H1 (cell line): ENCODE data around the gene SLC6A17. TPM values are rescaled to one million over a fixed set of nuclear protein-coding genes. Genes with fewer than 3 reads are reported as not detected.

Experiments used
- CTCF ChIA-PET: fragments of 300-600 bp; sonication (Branson Sonifier 250); formaldehyde crosslinking; loops from one replicate; lab custom pipeline; 2021; ENCODE audit not compliant: partially characterized antibody; lab: Charles Lee
- POLR2A ChIA-PET: fragments of 300-600 bp; sonication (Branson Sonifier 250); formaldehyde crosslinking; loops from one replicate; lab custom pipeline; 2021; ENCODE audit warnings: inconsistent platforms; ENCODE audit not compliant: partially characterized antibody; lab: Charles Lee
- DNase-seq, 2 experiments: peaks; one replicate each; pipeline versions ENCODE4 v3.0.0 to v3.0.0-alpha.2; 2010 to 2022; ENCODE audit warnings: low spot score in 2 of 2, low read depth in 1 of 2, mixed read lengths in 1 of 2
- FAIRE-seq: peaks from 2 replicates; lab custom pipeline; 2011; peaks lifted over from hg19 to GRCh38; lab: Jason Lieb, UNC
- H2AFZ ChIP-seq: 2 replicates; pipeline ENCODE4 v1.8.1; 2012; ENCODE audit warnings: low read length, inconsistent platforms
- H2AK5ac ChIP-seq: 2 replicates; pipeline ENCODE4 v1.6.1; 2013; ENCODE audit warnings: low read depth, low read length
- H2BK120ac ChIP-seq: replicated peaks from 2 replicates; pipeline ENCODE3; 2013; ENCODE audit warnings: low read depth, low read length, inconsistent platforms
- H2BK12ac ChIP-seq: 2 replicates; pipeline ENCODE4 v1.6.1; 2013; ENCODE audit warnings: low read depth, low read length
- H2BK15ac ChIP-seq: 2 replicates; pipeline ENCODE4 v1.6.1; 2013; ENCODE audit warnings: low read length
- H2BK20ac ChIP-seq: 2 replicates; pipeline ENCODE4 v1.6.1; 2013; ENCODE audit warnings: low read length
- H2BK5ac ChIP-seq: 2 replicates; pipeline ENCODE4 v1.6.1; 2013; ENCODE audit warnings: low read depth, low read length
- H3K14ac ChIP-seq: 2 replicates; pipeline ENCODE4 v1.6.1; 2013; ENCODE audit warnings: inconsistent platforms; ENCODE audit not compliant: insufficient read length
- H3K18ac ChIP-seq: 2 replicates; pipeline ENCODE4 v1.6.1; 2013; ENCODE audit warnings: low read length; ENCODE audit errors: extremely low read depth
- H3K23ac ChIP-seq: 2 replicates; pipeline ENCODE4 v1.6.1; 2013; ENCODE audit warnings: inconsistent platforms; ENCODE audit not compliant: insufficient read length
- H3K23me2 ChIP-seq: 2 replicates; pipeline ENCODE4 v1.6.1; 2013; ENCODE audit warnings: low read depth, low read length
- H3K27ac ChIP-seq: 2 replicates; pipeline ENCODE4 v1.6.1; 2011; ENCODE audit warnings: low read depth, low read length, inconsistent platforms
- H3K27me3 ChIP-seq, 4 experiments: replicated peaks in 1 of 4; 1 replicate in 1 of 4; 2 replicates in 3 of 4; pipeline versions ENCODE4 v1.6.1 to v1.8.1; 2011 to 2013; ENCODE audit warnings: low read length in 3 of 4, mild to moderate bottlenecking in 3 of 4, inconsistent platforms in 2 of 4, mixed read lengths in 2 of 4, moderate library complexity in 1 of 4; ENCODE audit not compliant: control insufficient read depth in 3 of 4, insufficient read depth in 3 of 4; ENCODE audit errors: extremely low read depth in 1 of 4
- H3K36me3 ChIP-seq, 4 experiments: 2 replicates each; pipeline versions ENCODE4 v1.6.1 to v1.8.1; 2011 to 2013; ENCODE audit warnings: mild to moderate bottlenecking in 4 of 4, low read length in 3 of 4, moderate library complexity in 2 of 4, control low read depth in 1 of 4, inconsistent platforms in 1 of 4; ENCODE audit not compliant: insufficient read depth in 4 of 4, control insufficient read depth in 2 of 4
- H3K4ac ChIP-seq: replicated peaks from 2 replicates; pipeline ENCODE3; 2013; ENCODE audit warnings: low read length, low read depth, mixed read lengths, inconsistent platforms; ENCODE audit not compliant: insufficient read length
- H3K4me1 ChIP-seq, 4 experiments: replicated peaks in 1 of 4; 1 replicate in 1 of 4; 2 replicates in 3 of 4; pipeline versions ENCODE4 v1.6.1 to v1.8.1; 2011 to 2013; ENCODE audit warnings: low read length in 3 of 4, inconsistent platforms in 2 of 4, mixed read lengths in 1 of 4; ENCODE audit not compliant: insufficient read depth in 4 of 4, control insufficient read depth in 3 of 4
- H3K4me2 ChIP-seq, 2 experiments: 2 replicates each; pipeline versions ENCODE4 v1.6.1 to v1.8.1; 2011 to 2013; ENCODE audit warnings: low read depth in 2 of 2, low read length in 2 of 2, control low read depth in 1 of 2, inconsistent platforms in 1 of 2, mild to moderate bottlenecking in 1 of 2; ENCODE audit not compliant: insufficient read depth in 1 of 2
- H3K4me3 ChIP-seq, 4 experiments: fragments of 200-600, 300-600 bp in 1 of 4; sonication (generic), shearing (Covaris generic), sonication (Bioruptor Twin) in 1 of 4; 2 replicates each; pipeline versions ENCODE4 v1.5.1 to v1.8.1; 2011 to 2016; ENCODE audit warnings: low read length in 4 of 4, low read depth in 3 of 4, control low read depth in 2 of 4, inconsistent platforms in 2 of 4, mild to moderate bottlenecking in 2 of 4, mixed read lengths in 1 of 4, moderate library complexity in 1 of 4; ENCODE audit not compliant: insufficient read depth in 2 of 4; ENCODE audit errors: extremely low read depth in 1 of 4
- H3K56ac ChIP-seq: replicated peaks from 2 replicates; pipeline ENCODE3; 2013; ENCODE audit warnings: low read depth, mild to moderate bottlenecking, mixed read lengths, low read length, inconsistent platforms; ENCODE audit not compliant: insufficient read length
- H3K79me1 ChIP-seq: 2 replicates; pipeline ENCODE4 v1.6.1; 2013; ENCODE audit warnings: low read depth, low read length, control low read depth
- H3K79me2 ChIP-seq, 2 experiments: 2 replicates each; pipeline versions ENCODE4 v1.6.1 to v1.8.1; 2012 to 2013; ENCODE audit warnings: low read length in 2 of 2, mild to moderate bottlenecking in 2 of 2, inconsistent platforms in 1 of 2; ENCODE audit not compliant: insufficient read depth in 2 of 2, control insufficient read depth in 1 of 2
- H3K9ac ChIP-seq, 4 experiments: replicated peaks in 1 of 4; 1 replicate in 1 of 4; 2 replicates in 3 of 4; pipeline versions ENCODE4 v1.6.1 to v1.8.1; 2011 to 2013; ENCODE audit warnings: low read depth in 3 of 4, low read length in 3 of 4, control low read depth in 2 of 4, mild to moderate bottlenecking in 2 of 4, moderate library complexity in 2 of 4, inconsistent platforms in 1 of 4; ENCODE audit errors: extremely low read depth in 1 of 4
- H3K9me3 ChIP-seq, 2 experiments: 2 replicates each; pipeline versions ENCODE4 v1.6.1 to v1.8.1; 2012 to 2013; ENCODE audit warnings: mild to moderate bottlenecking in 2 of 2, moderate library complexity in 2 of 2, control low read depth in 1 of 2, inconsistent platforms in 1 of 2, low read depth in 1 of 2, low read length in 1 of 2, mixed read lengths in 1 of 2; ENCODE audit not compliant: insufficient read depth in 2 of 2
- H4K20me1 ChIP-seq, 2 experiments: replicated peaks in 1 of 2; 2 replicates each; pipeline versions ENCODE3 to v1.8.1; 2011 to 2013; ENCODE audit warnings: inconsistent platforms in 2 of 2, low read length in 2 of 2, mild to moderate bottlenecking in 1 of 2; ENCODE audit not compliant: insufficient read depth in 2 of 2, control insufficient read depth in 1 of 2
- H4K5ac ChIP-seq: 2 replicates; pipeline ENCODE4 v1.6.1; 2013; ENCODE audit warnings: low read length, low read depth, mixed read lengths, inconsistent platforms; ENCODE audit not compliant: insufficient read length
- H4K8ac ChIP-seq: 2 replicates; pipeline ENCODE4 v1.8.0; 2013; ENCODE audit warnings: mild to moderate bottlenecking, moderate library complexity, low read length, inconsistent platforms; ENCODE audit not compliant: insufficient read depth; ENCODE audit errors: extremely low read depth
- H4K91ac ChIP-seq: replicated peaks from 2 replicates; pipeline ENCODE3; 2013; ENCODE audit warnings: low read length, mixed read lengths, inconsistent platforms; ENCODE audit not compliant: insufficient read length
- JUN ChIP-seq: IDR thresholded peaks from 2 replicates; pipeline ENCODE4 v1.6.1; 2011; ENCODE audit warnings: low read depth, mild to moderate bottlenecking, improper control_type of control experiment, low read length
- MAFK ChIP-seq: IDR thresholded peaks from 2 replicates; pipeline ENCODE4 v1.6.1; 2012; ENCODE audit warnings: low read depth, mild to moderate bottlenecking, improper control_type of control experiment, low read length
- NANOG ChIP-seq: IDR thresholded peaks from 2 replicates; pipeline ENCODE4 v1.6.1; 2011; ENCODE audit warnings: low read length, low read depth, mild to moderate bottlenecking, inconsistent platforms; ENCODE audit not compliant: insufficient read depth, poor library complexity, severe bottlenecking
- SIX5 ChIP-seq: IDR thresholded peaks from 2 replicates; pipeline ENCODE4 v1.6.1; 2011; ENCODE audit warnings: mild to moderate bottlenecking, low read depth, low read length
- whole genome bisulfite sequencing, 2 experiments: shearing (Covaris generic) in 1 of 2; methylation state at CpG; one replicate each; pipeline versions ENCODE4 v1.1.6 to v1.1.7; 2013 to 2015; ENCODE audit warnings: low lambda C conversion rate in 2 of 2, mixed read lengths in 2 of 2, inconsistent platforms in 1 of 2, low coverage in 1 of 2, missing lambda C conversion rate in 1 of 2; ENCODE audit not compliant: insufficient replicate concordance in 2 of 2, insufficient coverage in 1 of 2, insufficient read length in 1 of 2; ENCODE audit errors: extremely low coverage in 1 of 2, missing lambda C conversion rate in 1 of 2; 5-methylcytosine and 5-hydroxymethylcytosine counted together
- polyA plus RNA-seq, 7 experiments: library from polyadenylated mRNA; depleted of rRNA in 3 of 7; stranded (reverse) in 5 of 7; unstranded in 2 of 7; fragments of >200 nt in 5 of 7; fragments of 200-250 nt in 2 of 7; gene quantifications; 1 replicate in 5 of 7; 2 replicates in 1 of 7; 4 replicates in 1 of 7; pipeline versions ENCODE4 v1.2.1 to v1.2.3, GENCODE V29; 2011 to 2013; ENCODE audit warnings: missing spikeins in 2 of 7, mixed read lengths in 2 of 7
- total RNA-seq: library from RNA; stranded (reverse); fragmentation: NEBNext Ultra II Directional; extraction: Animal tissue kit (Norgen Biotek cat#: 25700); gene quantifications from 2 replicates; pipeline ENCODE4 v1.2.1, GENCODE V29; 2021
- TF ChIP-seq, protein P1 (sequence below): IDR thresholded peaks from 2 replicates; pipeline ENCODE4 v1.6.1; 2012; ENCODE audit warnings: low read length, inconsistent platforms
- TF ChIP-seq, protein P2 (sequence below): IDR thresholded peaks from 2 replicates; pipeline ENCODE4 v1.6.1; 2011; ENCODE audit warnings: low read length, improper control_type of control experiment

Gene SLC6A17
- total and polyA plus RNA-seq, 2 of the 8 experiments (the other 6 are each of a cell fraction or from before 2014, with no cell fraction given) = 0.15 to 0.28 TPM

DNA sequence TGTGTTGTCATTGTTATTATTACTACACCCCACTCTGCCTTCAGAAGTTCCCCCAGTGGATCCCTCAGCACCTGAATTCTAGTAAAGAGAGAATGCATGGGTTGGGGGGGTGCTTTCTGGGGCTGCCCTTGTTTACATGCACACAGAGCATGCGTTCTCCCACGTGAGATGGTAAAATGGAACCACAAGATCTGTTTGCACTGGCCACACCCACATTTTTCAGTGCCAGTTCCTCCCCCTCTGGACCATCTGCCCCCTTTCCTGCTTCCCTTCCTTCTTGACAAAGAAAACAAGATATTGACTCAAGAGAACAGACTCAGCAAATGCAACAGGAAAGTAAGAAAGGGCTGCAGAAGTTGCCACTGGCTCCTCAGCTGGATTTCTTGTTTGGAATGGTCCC is 8.9 kb downstream of the SLC6A17 start:
- Histone ChIP-seq H3K23me2 (no peaks in the 10 kb centered on the region), H3K56ac (no peak overlapping the region), H3K9ac (no peak overlapping the region), H2BK120ac (no peak overlapping the region), H3K23ac (no peak overlapping the region), H2BK12ac (no peak overlapping the region), H4K91ac (no peak overlapping the region), H2BK5ac (no peak overlapping the region), H3K18ac (no peak overlapping the region), H4K8ac (no peak overlapping the region), H3K79me1 (no peaks in the 10 kb centered on the region), H3K4me1 (no peaks in the 10 kb centered on the region), H4K20me1 (peaks cover 2 to 5% of the 10 kb centered on the region in 2 experiments), H2AK5ac (no peak overlapping the region), H3K4ac (no peak overlapping the region), H4K5ac (no peak overlapping the region), H3K27me3 (peaks cover 1 to 13% (median 7%) of the 10 kb centered on the region in 4 experiments; a peak in 6 of 7 replicates), H2BK15ac (no peak overlapping the region)
- no peak for DNase-seq
- TF ChIP-seq, protein P1, sequence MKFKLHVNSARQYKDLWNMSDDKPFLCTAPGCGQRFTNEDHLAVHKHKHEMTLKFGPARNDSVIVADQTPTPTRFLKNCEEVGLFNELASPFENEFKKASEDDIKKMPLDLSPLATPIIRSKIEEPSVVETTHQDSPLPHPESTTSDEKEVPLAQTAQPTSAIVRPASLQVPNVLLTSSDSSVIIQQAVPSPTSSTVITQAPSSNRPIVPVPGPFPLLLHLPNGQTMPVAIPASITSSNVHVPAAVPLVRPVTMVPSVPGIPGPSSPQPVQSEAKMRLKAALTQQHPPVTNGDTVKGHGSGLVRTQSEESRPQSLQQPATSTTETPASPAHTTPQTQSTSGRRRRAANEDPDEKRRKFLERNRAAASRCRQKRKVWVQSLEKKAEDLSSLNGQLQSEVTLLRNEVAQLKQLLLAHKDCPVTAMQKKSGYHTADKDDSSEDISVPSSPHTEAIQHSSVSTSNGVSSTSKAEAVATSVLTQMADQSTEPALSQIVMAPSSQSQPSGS = no peak
- TF ChIP-seq MAFK = no peak
- TF ChIP-seq SIX5 = no peak
- no peak for TF ChIP-seq NANOG
- TF ChIP-seq JUN = no peak
- TF ChIP-seq, protein P2, sequence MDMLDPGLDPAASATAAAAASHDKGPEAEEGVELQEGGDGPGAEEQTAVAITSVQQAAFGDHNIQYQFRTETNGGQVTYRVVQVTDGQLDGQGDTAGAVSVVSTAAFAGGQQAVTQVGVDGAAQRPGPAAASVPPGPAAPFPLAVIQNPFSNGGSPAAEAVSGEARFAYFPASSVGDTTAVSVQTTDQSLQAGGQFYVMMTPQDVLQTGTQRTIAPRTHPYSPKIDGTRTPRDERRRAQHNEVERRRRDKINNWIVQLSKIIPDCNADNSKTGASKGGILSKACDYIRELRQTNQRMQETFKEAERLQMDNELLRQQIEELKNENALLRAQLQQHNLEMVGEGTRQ = no peak
- TF ChIP-seq, all 59 proteins: peak for 0
- no peaks in the 10 kb centered on the region for H3K9me3 ChIP-seq
- no peaks in the 10 kb centered on the region for H3K36me3 ChIP-seq
- FAIRE-seq = no peak
- POLR2A ChIA-PET = no interaction called here
- no peak overlapping the region for H3K27ac ChIP-seq
- 86% methylated on average over 2 of the region's 2 CpGs; no CpG with 5 or more reads in 1 of the 2 experiments for WGBS, 2 experiments
- H2BK20ac ChIP-seq = no peak overlapping the region
- H3K4me2 ChIP-seq = no peak overlapping the region
- H2AFZ ChIP-seq = no peak overlapping the region
- no peak overlapping the region for H3K14ac ChIP-seq
- no peak overlapping the region for H3K4me3 ChIP-seq
- CTCF ChIA-PET = interaction anchor here (0.7 kb wide), 1 partner anchor 337 kb away, joined by 3 read pairs; no protein-coding TSS in a partner anchor
- H3K79me2 ChIP-seq = no peaks in the 10 kb centered on the region
